H1 (cell line): Measurements from ENCODE around the gene SLC47A2. TPM values are rescaled to one million over a fixed set of nuclear protein-coding genes. Genes with fewer than 3 reads are reported as not detected.

ENCODE experiments used
- CTCF ChIA-PET: fragments of 300-600 bp; sonication (Branson Sonifier 250); formaldehyde crosslinking; loops from one replicate; lab custom pipeline; 2021; ENCODE audit not compliant: partially characterized antibody; lab: Charles Lee
- POLR2A ChIA-PET: fragments of 300-600 bp; sonication (Branson Sonifier 250); formaldehyde crosslinking; loops from one replicate; lab custom pipeline; 2021; ENCODE audit warnings: inconsistent platforms; ENCODE audit not compliant: partially characterized antibody; lab: Charles Lee
- DNase-seq, 2 experiments: peaks; one replicate each; pipeline versions ENCODE4 v3.0.0 to v3.0.0-alpha.2; 2010 to 2022; ENCODE audit warnings: low spot score in 2 of 2, low read depth in 1 of 2, mixed read lengths in 1 of 2
- FAIRE-seq: peaks from 2 replicates; lab custom pipeline; 2011; peaks lifted over from hg19 to GRCh38; lab: Jason Lieb, UNC
- H2AFZ ChIP-seq: 2 replicates; pipeline ENCODE4 v1.8.1; 2012; ENCODE audit warnings: low read length, inconsistent platforms
- H2AK5ac ChIP-seq: 2 replicates; pipeline ENCODE4 v1.6.1; 2013; ENCODE audit warnings: low read depth, low read length
- H2BK120ac ChIP-seq: replicated peaks from 2 replicates; pipeline ENCODE3; 2013; ENCODE audit warnings: low read depth, low read length, inconsistent platforms
- H2BK12ac ChIP-seq: 2 replicates; pipeline ENCODE4 v1.6.1; 2013; ENCODE audit warnings: low read depth, low read length
- H2BK15ac ChIP-seq: 2 replicates; pipeline ENCODE4 v1.6.1; 2013; ENCODE audit warnings: low read length
- H2BK20ac ChIP-seq: 2 replicates; pipeline ENCODE4 v1.6.1; 2013; ENCODE audit warnings: low read length
- H2BK5ac ChIP-seq: 2 replicates; pipeline ENCODE4 v1.6.1; 2013; ENCODE audit warnings: low read depth, low read length
- H3K14ac ChIP-seq: 2 replicates; pipeline ENCODE4 v1.6.1; 2013; ENCODE audit warnings: inconsistent platforms; ENCODE audit not compliant: insufficient read length
- H3K18ac ChIP-seq: 2 replicates; pipeline ENCODE4 v1.6.1; 2013; ENCODE audit warnings: low read length; ENCODE audit errors: extremely low read depth
- H3K23ac ChIP-seq: 2 replicates; pipeline ENCODE4 v1.6.1; 2013; ENCODE audit warnings: inconsistent platforms; ENCODE audit not compliant: insufficient read length
- H3K23me2 ChIP-seq: 2 replicates; pipeline ENCODE4 v1.6.1; 2013; ENCODE audit warnings: low read depth, low read length
- H3K27ac ChIP-seq: 2 replicates; pipeline ENCODE4 v1.6.1; 2011; ENCODE audit warnings: low read depth, low read length, inconsistent platforms
- H3K27me3 ChIP-seq, 4 experiments: replicated peaks in 1 of 4; 1 replicate in 1 of 4; 2 replicates in 3 of 4; pipeline versions ENCODE4 v1.6.1 to v1.8.1; 2011 to 2013; ENCODE audit warnings: low read length in 3 of 4, mild to moderate bottlenecking in 3 of 4, inconsistent platforms in 2 of 4, mixed read lengths in 2 of 4, moderate library complexity in 1 of 4; ENCODE audit not compliant: control insufficient read depth in 3 of 4, insufficient read depth in 3 of 4; ENCODE audit errors: extremely low read depth in 1 of 4
- H3K36me3 ChIP-seq, 4 experiments: 2 replicates each; pipeline versions ENCODE4 v1.6.1 to v1.8.1; 2011 to 2013; ENCODE audit warnings: mild to moderate bottlenecking in 4 of 4, low read length in 3 of 4, moderate library complexity in 2 of 4, control low read depth in 1 of 4, inconsistent platforms in 1 of 4; ENCODE audit not compliant: insufficient read depth in 4 of 4, control insufficient read depth in 2 of 4
- H3K4ac ChIP-seq: replicated peaks from 2 replicates; pipeline ENCODE3; 2013; ENCODE audit warnings: low read length, low read depth, mixed read lengths, inconsistent platforms; ENCODE audit not compliant: insufficient read length
- H3K4me1 ChIP-seq, 4 experiments: replicated peaks in 1 of 4; 1 replicate in 1 of 4; 2 replicates in 3 of 4; pipeline versions ENCODE4 v1.6.1 to v1.8.1; 2011 to 2013; ENCODE audit warnings: low read length in 3 of 4, inconsistent platforms in 2 of 4, mixed read lengths in 1 of 4; ENCODE audit not compliant: insufficient read depth in 4 of 4, control insufficient read depth in 3 of 4
- H3K4me2 ChIP-seq, 2 experiments: 2 replicates each; pipeline versions ENCODE4 v1.6.1 to v1.8.1; 2011 to 2013; ENCODE audit warnings: low read depth in 2 of 2, low read length in 2 of 2, control low read depth in 1 of 2, inconsistent platforms in 1 of 2, mild to moderate bottlenecking in 1 of 2; ENCODE audit not compliant: insufficient read depth in 1 of 2
- H3K4me3 ChIP-seq, 4 experiments: fragments of 200-600, 300-600 bp in 1 of 4; sonication (generic), shearing (Covaris generic), sonication (Bioruptor Twin) in 1 of 4; 2 replicates each; pipeline versions ENCODE4 v1.5.1 to v1.8.1; 2011 to 2016; ENCODE audit warnings: low read length in 4 of 4, low read depth in 3 of 4, control low read depth in 2 of 4, inconsistent platforms in 2 of 4, mild to moderate bottlenecking in 2 of 4, mixed read lengths in 1 of 4, moderate library complexity in 1 of 4; ENCODE audit not compliant: insufficient read depth in 2 of 4; ENCODE audit errors: extremely low read depth in 1 of 4
- H3K56ac ChIP-seq: replicated peaks from 2 replicates; pipeline ENCODE3; 2013; ENCODE audit warnings: low read depth, mild to moderate bottlenecking, mixed read lengths, low read length, inconsistent platforms; ENCODE audit not compliant: insufficient read length
- H3K79me1 ChIP-seq: 2 replicates; pipeline ENCODE4 v1.6.1; 2013; ENCODE audit warnings: low read depth, low read length, control low read depth
- H3K79me2 ChIP-seq, 2 experiments: 2 replicates each; pipeline versions ENCODE4 v1.6.1 to v1.8.1; 2012 to 2013; ENCODE audit warnings: low read length in 2 of 2, mild to moderate bottlenecking in 2 of 2, inconsistent platforms in 1 of 2; ENCODE audit not compliant: insufficient read depth in 2 of 2, control insufficient read depth in 1 of 2
- H3K9ac ChIP-seq, 4 experiments: replicated peaks in 1 of 4; 1 replicate in 1 of 4; 2 replicates in 3 of 4; pipeline versions ENCODE4 v1.6.1 to v1.8.1; 2011 to 2013; ENCODE audit warnings: low read depth in 3 of 4, low read length in 3 of 4, control low read depth in 2 of 4, mild to moderate bottlenecking in 2 of 4, moderate library complexity in 2 of 4, inconsistent platforms in 1 of 4; ENCODE audit errors: extremely low read depth in 1 of 4
- H3K9me3 ChIP-seq, 2 experiments: 2 replicates each; pipeline versions ENCODE4 v1.6.1 to v1.8.1; 2012 to 2013; ENCODE audit warnings: mild to moderate bottlenecking in 2 of 2, moderate library complexity in 2 of 2, control low read depth in 1 of 2, inconsistent platforms in 1 of 2, low read depth in 1 of 2, low read length in 1 of 2, mixed read lengths in 1 of 2; ENCODE audit not compliant: insufficient read depth in 2 of 2
- H4K20me1 ChIP-seq, 2 experiments: replicated peaks in 1 of 2; 2 replicates each; pipeline versions ENCODE3 to v1.8.1; 2011 to 2013; ENCODE audit warnings: inconsistent platforms in 2 of 2, low read length in 2 of 2, mild to moderate bottlenecking in 1 of 2; ENCODE audit not compliant: insufficient read depth in 2 of 2, control insufficient read depth in 1 of 2
- H4K5ac ChIP-seq: 2 replicates; pipeline ENCODE4 v1.6.1; 2013; ENCODE audit warnings: low read length, low read depth, mixed read lengths, inconsistent platforms; ENCODE audit not compliant: insufficient read length
- H4K8ac ChIP-seq: 2 replicates; pipeline ENCODE4 v1.8.0; 2013; ENCODE audit warnings: mild to moderate bottlenecking, moderate library complexity, low read length, inconsistent platforms; ENCODE audit not compliant: insufficient read depth; ENCODE audit errors: extremely low read depth
- H4K91ac ChIP-seq: replicated peaks from 2 replicates; pipeline ENCODE3; 2013; ENCODE audit warnings: low read length, mixed read lengths, inconsistent platforms; ENCODE audit not compliant: insufficient read length
- CBX5 ChIP-seq: fragments of 300-800, 300-1000 bp; sonication (generic); IDR thresholded peaks from 2 replicates; pipeline ENCODE4 v1.7.1; 2016; ENCODE audit warnings: antibody characterized with exemption, low read length, low read depth
- CBX8 ChIP-seq: fragments of 300-800, 300-1000 bp; sonication (generic); IDR thresholded peaks from 2 replicates; pipeline ENCODE4 v1.7.1; 2016; ENCODE audit warnings: low read depth, low read length, borderline replicate concordance
- CHD2 ChIP-seq: IDR thresholded peaks from 2 replicates; pipeline ENCODE4 v1.6.1; 2012; ENCODE audit warnings: low read length, improper control_type of control experiment
- JUND ChIP-seq: IDR thresholded peaks from 2 replicates; pipeline ENCODE4 v1.6.1; 2011; ENCODE audit warnings: mild to moderate bottlenecking, improper control_type of control experiment, low read length
- POLR2AphosphoS5 ChIP-seq: IDR thresholded peaks from 2 replicates; pipeline ENCODE4 v1.6.1; 2011; ENCODE audit warnings: low read depth, low read length
- SIN3A ChIP-seq, 2 experiments: IDR thresholded peaks in 1 of 2; conservative IDR thresholded peaks in 1 of 2; 2 replicates each; pipeline ENCODE4 v1.6.1; 2011 to 2012; ENCODE audit warnings: low read length in 2 of 2, improper control_type of control experiment in 1 of 2, low read depth in 1 of 2, mild to moderate bottlenecking in 1 of 2
- SP2 ChIP-seq: IDR thresholded peaks from 2 replicates; pipeline ENCODE4 v1.6.1; 2012; ENCODE audit warnings: mild to moderate bottlenecking, low read length, inconsistent platforms
- TEAD4 ChIP-seq: IDR thresholded peaks from 2 replicates; pipeline ENCODE4 v1.6.1; 2012; ENCODE audit warnings: low read depth, low read length, inconsistent platforms, mixed read lengths
- whole genome bisulfite sequencing, 2 experiments: shearing (Covaris generic) in 1 of 2; methylation state at CpG; one replicate each; pipeline versions ENCODE4 v1.1.6 to v1.1.7; 2013 to 2015; ENCODE audit warnings: low lambda C conversion rate in 2 of 2, mixed read lengths in 2 of 2, inconsistent platforms in 1 of 2, low coverage in 1 of 2, missing lambda C conversion rate in 1 of 2; ENCODE audit not compliant: insufficient replicate concordance in 2 of 2, insufficient coverage in 1 of 2, insufficient read length in 1 of 2; ENCODE audit errors: extremely low coverage in 1 of 2, missing lambda C conversion rate in 1 of 2; 5-methylcytosine and 5-hydroxymethylcytosine counted together
- polyA plus RNA-seq, 7 experiments: library from polyadenylated mRNA; depleted of rRNA in 3 of 7; stranded (reverse) in 5 of 7; unstranded in 2 of 7; fragments of >200 nt in 5 of 7; fragments of 200-250 nt in 2 of 7; gene quantifications; 1 replicate in 5 of 7; 2 replicates in 1 of 7; 4 replicates in 1 of 7; pipeline versions ENCODE4 v1.2.1 to v1.2.3, GENCODE V29; 2011 to 2013; ENCODE audit warnings: missing spikeins in 2 of 7, mixed read lengths in 2 of 7
- total RNA-seq: library from RNA; stranded (reverse); fragmentation: NEBNext Ultra II Directional; extraction: Animal tissue kit (Norgen Biotek cat#: 25700); gene quantifications from 2 replicates; pipeline ENCODE4 v1.2.1, GENCODE V29; 2021

SLC47A2 gene
- total and polyA plus RNA-seq, 2 of the 8 experiments (the other 6 are each of a cell fraction or from before 2014, with no cell fraction given) = not detected

DNA sequence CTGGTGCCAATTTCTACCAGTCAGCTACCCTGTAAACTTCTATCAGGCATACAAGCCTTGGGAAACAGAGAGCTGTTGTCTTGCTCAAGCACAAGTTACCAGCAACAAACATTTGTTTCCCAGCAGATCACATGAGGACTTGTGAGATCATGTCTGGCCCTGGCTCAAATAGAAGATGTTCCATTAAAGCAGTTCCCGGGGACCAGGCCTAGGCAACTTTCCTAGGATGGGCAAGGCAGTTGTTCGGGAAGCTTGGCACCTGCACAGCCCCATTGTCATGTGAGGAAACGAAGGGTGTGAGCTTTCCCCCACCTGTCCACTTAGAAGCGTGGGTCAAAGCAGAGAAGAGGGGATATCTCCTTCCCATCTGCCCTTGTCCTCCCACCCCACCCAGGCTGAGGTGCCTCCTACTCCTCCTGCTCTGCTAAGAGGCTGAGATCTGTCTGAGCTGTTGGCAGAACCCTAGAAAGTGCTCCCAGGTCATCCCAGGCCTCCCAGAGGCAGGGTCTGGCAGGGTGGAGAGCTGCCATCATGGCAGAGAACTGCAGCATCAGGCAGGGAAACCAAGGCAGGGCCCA is 11.2 kb upstream of the SLC47A2 start:
- H4K91ac ChIP-seq = no peak overlapping the region
- CTCF ChIA-PET = interaction anchor here (0.6 to 2.5 kb wide), 16 partner anchors 9 to 328 kb away, joined by 3 to 13 read pairs (median 4); no protein-coding TSS in a partner anchor
- no peaks in the 10 kb centered on the region for H3K27me3 ChIP-seq
- no peak overlapping the region for H2BK20ac ChIP-seq
- H3K56ac ChIP-seq = no peak overlapping the region
- 91% methylated on average over 4 of the region's 4 CpGs; no CpG with 5 or more reads in 1 of the 2 experiments for WGBS, 2 experiments
- DNase-seq (no peak), FAIRE-seq (no peak)
- H3K27ac ChIP-seq = no peak overlapping the region
- POLR2A ChIA-PET = no interaction called here
- no peaks in the 10 kb centered on the region for H4K20me1 ChIP-seq
- no peak overlapping the region for H2BK5ac ChIP-seq
- no peaks in the 10 kb centered on the region for H3K36me3 ChIP-seq
- H3K23ac ChIP-seq = no peak overlapping the region
- H2AK5ac ChIP-seq = peak overlapping the region; percentile 53; the same call in 1 of the 2 replicates
- no peak overlapping the region for H3K4me3 ChIP-seq
- H4K5ac ChIP-seq = no peak overlapping the region
- no peaks in the 10 kb centered on the region for H3K9me3 ChIP-seq
- no peak overlapping the region for H2BK12ac ChIP-seq
- TF ChIP-seq CHD2 = no peak
- no peak for TF ChIP-seq CBX5
- no peak for TF ChIP-seq CBX8
- TF ChIP-seq SP2 = no peak
- no peak for TF ChIP-seq SIN3A (conservative IDR thresholded peaks at IDR 0.05 in 1 of 2, IDR thresholded peaks at IDR 0.05 in 1 of 2; ENCODE audit: low read depth in 1 of 2, low read length in 2 of 2)
- TF ChIP-seq POLR2AphosphoS5 = no peak
- no peak for TF ChIP-seq TEAD4
- TF ChIP-seq JUND = no peak
- no peak overlapping the region for H2BK15ac ChIP-seq
- no peaks in the 10 kb centered on the region for H3K4me1 ChIP-seq
- H4K8ac ChIP-seq = no peak overlapping the region
- H3K4ac ChIP-seq = no peak overlapping the region
- no peaks in the 10 kb centered on the region for H3K79me2 ChIP-seq
- no peak overlapping the region for H2BK120ac ChIP-seq
- H3K9ac ChIP-seq = no peak overlapping the region
- no peak overlapping the region for H3K14ac ChIP-seq
- H3K79me1 ChIP-seq = no peaks in the 10 kb centered on the region
- no peak overlapping the region for H3K18ac ChIP-seq
- no peaks in the 10 kb centered on the region for H3K23me2 ChIP-seq
- no peak overlapping the region for H2AFZ ChIP-seq
- no peak overlapping the region for H3K4me2 ChIP-seq
